ENCODE results near the gene KCNQ1. TPM values are rescaled to one million over a fixed set of nuclear protein-coding genes. Genes with fewer than 3 reads are reported as not detected.

The KCNQ1 gene
- total and polyA plus RNA-seq, 5 experiments from 2014 or later, result 8.7 to 25.1 (median 22.9) TPM

DNA sequence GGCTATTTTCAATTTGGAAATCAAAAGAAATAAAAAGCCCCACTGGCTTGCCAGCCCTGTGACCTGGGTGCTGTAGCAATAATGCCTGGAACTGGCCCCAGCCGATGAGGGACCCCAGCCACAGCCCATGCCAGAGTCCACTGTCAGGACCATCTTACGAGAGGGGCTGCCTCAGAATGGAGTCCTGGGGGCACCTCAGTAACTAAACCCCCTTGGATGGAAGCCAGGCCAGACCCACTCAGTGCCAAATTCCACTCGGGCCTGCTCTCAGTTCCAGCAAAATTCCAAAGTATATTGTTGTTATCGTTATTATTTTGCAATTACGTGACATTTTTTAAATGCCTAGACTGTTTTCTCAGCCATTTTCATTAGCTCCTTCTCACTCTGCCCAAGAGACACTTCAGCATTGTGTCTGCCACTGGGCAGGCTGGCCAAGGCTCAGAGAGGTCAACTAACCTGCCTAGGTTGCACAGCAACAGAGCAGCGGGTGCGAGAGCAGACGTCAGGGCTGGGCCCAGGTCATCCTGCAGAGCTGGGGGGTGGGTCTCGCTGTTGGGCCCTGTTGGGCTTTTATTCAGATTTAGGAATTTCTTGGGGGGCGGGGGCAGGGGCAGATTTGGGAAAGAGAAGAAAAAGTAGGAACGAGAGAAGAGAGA is 421.2 kb downstream of the KCNQ1 start:
- Mint-ChIP-seq H3K36me3 (no peaks in the 10 kb centered on the region), H3K27ac (peak overlapping the region in 1 of 10 donors; percentile 40), H3K4me3 (no peak overlapping the region), H3K9me3 (peaks cover 0 to 7% (median 0%) of the 10 kb centered on the region in 9 donors), H3K27me3 (peaks cover 22 to 77% (median 42%) of the 10 kb centered on the region in 5 donors), H3K4me1 (peaks cover 0 to 19% (median 13%) of the 10 kb centered on the region in 4 donors)
- POLR2A ChIA-PET, result no interaction called here
- DNase-seq (no peak), ATAC-seq (no peak)

DNA sequence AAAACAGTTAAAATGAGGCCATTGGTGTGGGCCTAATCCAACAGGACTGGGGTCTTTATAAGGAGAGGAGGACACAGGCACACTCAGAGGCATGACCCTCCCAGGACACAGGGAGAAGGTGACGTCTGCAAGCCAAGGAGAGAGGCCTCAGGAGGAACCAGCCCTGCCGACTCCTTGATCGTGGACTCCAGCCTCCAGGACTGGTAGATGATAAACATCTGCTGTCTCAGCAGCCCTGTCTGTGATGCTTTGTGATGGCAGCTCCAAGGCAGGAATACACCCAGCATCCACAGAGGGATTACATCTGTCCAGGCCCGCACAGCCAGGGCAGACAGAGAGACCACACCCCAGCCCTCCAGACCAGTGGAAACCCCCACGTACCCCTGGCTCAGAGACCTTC is 422.3 kb downstream of the KCNQ1 start:
- Mint-ChIP-seq H3K27ac (peak overlapping the region in 1 of 10 donors; percentile 34), H3K4me1 (peaks cover 7 to 29% (median 17%) of the 10 kb centered on the region in 4 donors), H3K4me3 (no peak overlapping the region), H3K36me3 (no peaks in the 10 kb centered on the region), H3K27me3 (peaks cover 22 to 77% (median 43%) of the 10 kb centered on the region in 5 donors), H3K9me3 (peaks cover 0 to 7% (median 0%) of the 10 kb centered on the region in 9 donors)
- ATAC-seq (no peak), DNase-seq (no peak)
- POLR2A ChIA-PET, result no interaction called here

DNA sequence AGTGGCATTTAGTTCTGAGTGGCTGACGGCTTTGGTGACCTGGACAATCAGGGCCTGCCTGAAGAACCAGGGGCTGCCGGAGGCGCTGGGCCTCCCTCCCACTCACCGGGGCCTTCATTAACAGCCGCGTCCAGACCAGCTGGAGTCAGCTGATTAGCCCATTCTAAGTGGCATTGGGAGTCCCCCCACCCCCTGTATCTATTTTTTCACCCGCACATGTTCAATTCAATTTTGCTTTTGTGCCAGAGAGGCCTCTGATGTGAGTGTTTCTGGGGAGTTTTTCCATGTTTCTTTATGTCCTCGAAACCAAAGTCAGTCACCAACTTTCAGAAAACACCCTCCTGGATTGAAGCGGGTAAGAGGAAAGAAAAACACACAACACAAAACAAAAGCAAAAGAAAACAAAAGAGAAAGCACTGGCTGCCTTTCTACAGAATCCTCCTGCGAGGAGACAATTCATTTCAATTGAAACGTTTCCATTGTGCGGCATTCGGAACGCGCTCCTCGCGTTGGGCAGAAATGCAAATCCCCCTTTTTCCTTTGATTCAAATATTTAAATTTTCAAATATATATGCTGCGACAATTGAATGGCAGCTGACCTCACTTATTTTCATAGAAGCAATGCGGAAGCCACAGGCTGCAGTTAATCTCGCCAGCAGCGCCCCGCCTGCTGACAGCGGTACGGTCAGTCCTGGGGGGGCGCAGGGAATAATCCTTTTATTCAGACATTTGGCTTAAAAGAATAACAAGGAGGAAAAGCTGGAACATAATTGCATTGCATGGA is 423.1 kb downstream of the KCNQ1 start:
- peaks cover 22 to 77% (median 43%) of the 10 kb centered on the region in 5 donors for H3K27me3 Mint-ChIP-seq
- ATAC-seq, result no peak
- no peaks in the 10 kb centered on the region for H3K36me3 Mint-ChIP-seq
- H3K9me3 Mint-ChIP-seq, result peaks cover 0 to 7% (median 0%) of the 10 kb centered on the region in 9 donors
- POLR2A ChIA-PET, result no interaction called here
- no peak overlapping the region for H3K27ac Mint-ChIP-seq
- DNase-seq, result no peak
- H3K4me1 Mint-ChIP-seq, result peaks cover 7 to 29% (median 17%) of the 10 kb centered on the region in 4 donors
- H3K4me3 Mint-ChIP-seq, result peak overlapping the region in 3 of 10 donors; percentile 23 to 58 (median 33)

DNA sequence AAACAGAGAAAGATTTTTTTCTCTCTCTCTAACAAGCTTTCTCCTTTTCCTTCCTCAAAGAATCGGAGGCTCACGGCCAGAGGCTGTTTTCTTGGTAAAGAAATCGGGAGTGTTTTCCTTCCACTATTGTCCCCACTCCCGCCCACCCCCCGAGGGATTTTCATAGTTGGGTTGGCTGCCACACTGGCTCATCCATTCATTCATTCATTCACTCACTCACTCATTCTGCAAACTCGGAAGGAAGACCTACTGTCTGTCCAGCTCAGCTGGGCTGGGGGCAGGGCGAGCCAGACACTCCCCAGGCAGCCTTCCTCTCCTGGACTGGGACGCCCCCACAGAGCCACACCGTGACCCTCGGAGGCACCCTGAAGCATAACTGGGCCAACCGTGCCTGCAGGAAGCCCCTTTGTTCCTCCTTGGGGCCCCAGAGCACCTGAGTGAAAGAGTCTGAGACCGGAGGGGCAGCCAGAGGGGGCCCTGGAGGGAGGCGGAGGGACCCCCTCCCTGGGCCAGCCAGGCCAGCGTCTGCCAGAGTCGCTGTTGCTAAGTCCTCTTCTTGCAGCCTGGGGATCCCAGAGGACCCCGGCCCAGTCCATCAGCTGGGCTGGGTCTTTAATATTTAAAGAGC is 423.8 kb downstream of the KCNQ1 start:
- Mint-ChIP-seq H3K27me3 (peaks cover 22 to 72% (median 40%) of the 10 kb centered on the region in 5 donors), H3K9me3 (peaks cover 0 to 7% (median 0%) of the 10 kb centered on the region in 9 donors), H3K4me1 (peaks cover 7 to 29% (median 16%) of the 10 kb centered on the region in 4 donors), H3K4me3 (peak overlapping the region in 8 of 10 donors; percentile 25 to 68 (median 42)), H3K36me3 (no peaks in the 10 kb centered on the region), H3K27ac (peak overlapping the region in 1 of 10 donors; percentile 44)
- no peak for DNase-seq
- peak in 1 of 2 donors; percentile 25 for ATAC-seq
- POLR2A ChIA-PET, result no interaction called here

DNA sequence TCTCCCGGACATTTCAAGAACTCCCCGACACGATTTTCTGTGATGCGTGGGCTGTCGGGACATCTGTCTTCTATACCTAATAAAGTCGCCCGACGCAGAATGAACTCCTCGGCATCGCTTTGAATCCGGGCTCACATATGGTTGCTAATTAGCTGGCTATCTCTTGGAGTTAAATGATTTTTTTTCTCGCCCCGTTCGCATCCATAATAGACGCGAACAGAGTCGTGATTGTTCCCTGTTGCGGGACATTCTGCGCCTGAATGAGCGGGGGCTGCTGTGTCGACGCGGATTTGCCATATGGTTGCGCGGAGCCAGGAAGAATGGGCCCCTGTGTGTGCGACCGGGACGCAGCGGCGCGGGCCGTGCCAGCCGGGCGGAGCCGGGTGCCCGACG is 424.3 kb downstream of the KCNQ1 start:
- peak overlapping the region in 4 of 10 donors; percentile 25 to 53 (median 32) for H3K4me3 Mint-ChIP-seq
- no peak overlapping the region for H3K27ac Mint-ChIP-seq
- ATAC-seq (no peak), DNase-seq (no peak)
- POLR2A ChIA-PET, result no interaction called here
- peaks cover 7 to 29% (median 16%) of the 10 kb centered on the region in 4 donors for H3K4me1 Mint-ChIP-seq
- H3K27me3 Mint-ChIP-seq, result peaks cover 20 to 67% (median 38%) of the 10 kb centered on the region in 5 donors
- H3K9me3 Mint-ChIP-seq, result peaks cover 0 to 7% (median 0%) of the 10 kb centered on the region in 9 donors
- H3K36me3 Mint-ChIP-seq, result no peaks in the 10 kb centered on the region

DNA sequence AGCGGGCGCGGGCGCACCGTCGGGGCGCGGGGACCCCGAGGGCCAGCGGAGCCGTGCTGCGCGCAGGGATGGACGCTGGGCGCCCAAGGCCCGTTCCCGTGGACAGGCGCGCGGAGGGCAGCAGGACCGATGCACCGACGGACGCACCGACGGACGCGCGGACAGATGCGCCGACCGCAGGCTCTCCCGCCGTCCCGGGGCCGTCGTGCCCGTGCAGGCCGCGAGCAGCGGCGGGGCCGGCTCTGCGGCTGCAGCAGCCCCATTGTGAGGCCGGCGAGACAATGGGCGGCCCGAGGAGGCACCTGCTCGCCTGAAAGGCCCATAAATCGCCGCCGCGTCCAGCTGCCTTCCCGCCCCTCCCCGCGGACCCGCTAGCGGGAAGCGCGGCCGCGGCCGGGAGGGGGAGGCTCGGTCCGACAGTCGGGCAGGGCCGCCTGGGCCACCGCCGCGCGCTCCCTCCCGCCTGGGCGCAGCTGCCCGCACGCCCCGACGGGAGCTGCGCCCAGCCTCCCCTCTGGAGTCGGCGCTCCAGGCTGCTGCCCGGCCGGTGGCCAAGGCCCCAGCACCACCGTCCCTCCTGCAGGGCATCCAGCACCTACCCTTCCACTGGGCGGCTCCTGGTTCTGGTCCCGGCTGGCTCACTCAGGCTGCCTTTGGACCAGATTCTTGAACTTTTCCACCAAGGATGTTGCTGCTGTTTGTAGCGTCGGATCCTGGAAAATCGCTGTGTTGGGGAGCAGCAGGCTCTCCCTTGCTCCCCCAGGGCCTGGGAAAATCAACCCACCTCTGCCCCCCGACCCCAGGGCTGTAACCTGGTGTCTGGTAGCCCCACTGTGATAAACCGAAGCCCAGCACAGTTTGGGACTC is 425.0 kb downstream of the KCNQ1 start:
- no peak for DNase-seq
- H3K9me3 Mint-ChIP-seq, result peaks cover 0 to 12% (median 0%) of the 10 kb centered on the region in 9 donors
- no peak overlapping the region for H3K4me3 Mint-ChIP-seq
- H3K4me1 Mint-ChIP-seq, result peaks cover 7 to 29% (median 15%) of the 10 kb centered on the region in 4 donors
- no peak for ATAC-seq
- POLR2A ChIA-PET, result no interaction called here
- H3K36me3 Mint-ChIP-seq, result peaks cover 0 to 4% (median 0%) of the 10 kb centered on the region in 3 donors
- no peak overlapping the region for H3K27ac Mint-ChIP-seq
- peaks cover 18 to 60% (median 36%) of the 10 kb centered on the region in 5 donors for H3K27me3 Mint-ChIP-seq

DNA sequence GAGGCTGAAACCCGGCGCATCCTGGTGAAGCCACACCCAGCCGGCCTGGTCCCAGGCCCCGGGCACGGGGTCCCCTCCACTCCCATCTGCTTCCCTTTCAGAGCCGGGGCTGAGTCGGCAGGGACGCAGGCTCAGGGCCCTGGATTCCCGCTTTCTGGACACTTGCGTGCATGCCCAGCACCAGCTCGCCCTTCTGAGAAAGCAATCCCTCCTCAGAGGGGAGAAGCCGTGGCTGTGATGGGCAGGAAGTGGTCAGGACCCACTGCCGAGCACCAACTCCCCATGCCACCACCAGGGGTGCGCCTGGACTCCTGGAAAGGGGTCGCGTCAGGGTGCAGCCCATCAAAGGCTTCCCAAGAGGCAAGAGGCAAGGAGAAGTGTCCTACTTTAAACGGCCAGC is 425.7 kb downstream of the KCNQ1 start:
- peaks cover 0 to 11% (median 0%) of the 10 kb centered on the region in 3 donors for H3K36me3 Mint-ChIP-seq
- H3K27me3 Mint-ChIP-seq, result peaks cover 17 to 54% (median 35%) of the 10 kb centered on the region in 5 donors
- no peak for ATAC-seq
- H3K4me1 Mint-ChIP-seq, result peaks cover 7 to 29% (median 15%) of the 10 kb centered on the region in 4 donors
- H3K4me3 Mint-ChIP-seq, result peak overlapping the region in 1 of 10 donors; percentile 22
- peaks cover 0 to 16% (median under 1%) of the 10 kb centered on the region in 9 donors for H3K9me3 Mint-ChIP-seq
- no peak for DNase-seq
- no peak overlapping the region for H3K27ac Mint-ChIP-seq
- POLR2A ChIA-PET, result no interaction called here

DNA sequence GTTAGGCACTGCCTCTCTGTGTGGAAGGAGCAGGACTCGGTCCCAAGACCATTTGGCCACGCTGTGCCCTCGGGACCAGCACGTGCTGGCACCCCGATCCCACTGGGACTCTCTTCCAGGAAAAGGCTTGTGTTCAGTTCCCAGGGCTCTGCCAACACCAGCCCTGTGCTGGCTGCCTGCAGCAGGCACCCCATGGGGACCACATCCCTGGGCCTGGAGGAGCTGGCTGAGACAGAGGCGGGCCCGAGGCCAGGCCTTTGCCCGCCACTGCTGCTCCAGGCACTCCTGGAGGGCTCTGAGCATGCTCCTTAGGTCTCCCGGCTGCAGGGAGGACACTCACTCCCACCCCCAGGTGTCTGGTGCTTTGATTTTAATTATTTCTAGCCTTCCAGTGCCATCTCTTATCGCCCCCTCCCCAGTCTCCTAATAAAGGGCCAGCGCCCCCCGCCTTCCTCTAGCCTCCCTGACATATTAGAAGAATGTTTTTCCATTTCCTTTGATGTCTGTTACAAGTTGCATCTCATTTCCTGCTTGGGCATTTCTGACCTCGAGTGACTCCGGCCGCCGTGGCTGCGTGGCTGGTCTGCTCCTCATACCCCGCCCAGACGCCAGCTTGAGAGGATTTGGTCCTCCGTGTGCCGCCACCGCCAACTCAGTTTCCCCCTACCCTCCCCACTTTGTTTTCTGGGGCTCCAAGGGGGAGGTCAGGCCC is 426.3 kb downstream of the KCNQ1 start:
- ATAC-seq (no peak), DNase-seq (no peak)
- peak overlapping the region in 1 of 10 donors; percentile 46 for H3K27ac Mint-ChIP-seq
- H3K4me1 Mint-ChIP-seq, result peaks cover 7 to 29% (median 15%) of the 10 kb centered on the region in 4 donors
- peak overlapping the region in 2 of 10 donors; percentile 0 to 30 for H3K4me3 Mint-ChIP-seq
- peaks cover 0 to 16% (median 0%) of the 10 kb centered on the region in 3 donors for H3K36me3 Mint-ChIP-seq
- H3K9me3 Mint-ChIP-seq, result peaks cover 0 to 21% (median 1%) of the 10 kb centered on the region in 9 donors
- H3K27me3 Mint-ChIP-seq, result peaks cover 17 to 52% (median 35%) of the 10 kb centered on the region in 5 donors
- POLR2A ChIA-PET, result no interaction called here

DNA sequence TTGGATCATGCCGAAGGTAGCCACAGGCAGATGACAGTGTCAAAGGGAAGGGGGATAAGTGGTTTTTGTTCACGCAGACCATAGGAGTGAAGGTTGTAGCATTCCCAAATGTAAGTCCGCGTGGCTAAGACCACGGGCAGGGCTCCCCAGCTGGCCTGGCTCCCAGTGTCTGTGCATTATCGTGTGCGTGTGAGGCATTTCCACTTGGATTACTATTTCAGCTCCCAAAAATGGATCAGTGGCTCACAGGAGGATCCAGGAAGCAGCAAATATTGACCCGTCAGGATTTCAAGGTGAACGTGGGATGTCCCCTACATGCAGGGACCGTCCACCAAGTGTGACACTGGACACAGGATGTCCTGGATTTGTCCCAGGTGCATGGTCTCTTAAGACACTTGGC is 430.2 kb downstream of the KCNQ1 start:
- POLR2A ChIA-PET, result no interaction called here
- H3K27ac Mint-ChIP-seq, result no peak overlapping the region
- DNase-seq (no peak), ATAC-seq (no peak)
- peaks cover 0 to 20% (median 2%) of the 10 kb centered on the region in 3 donors for H3K36me3 Mint-ChIP-seq
- H3K27me3 Mint-ChIP-seq, result peaks cover 0 to 22% (median 20%) of the 10 kb centered on the region in 5 donors
- H3K4me3 Mint-ChIP-seq, result no peak overlapping the region
- H3K9me3 Mint-ChIP-seq, result peaks cover 0 to 14% (median 4%) of the 10 kb centered on the region in 9 donors
- peaks cover 4 to 19% (median 7%) of the 10 kb centered on the region in 4 donors for H3K4me1 Mint-ChIP-seq

DNA sequence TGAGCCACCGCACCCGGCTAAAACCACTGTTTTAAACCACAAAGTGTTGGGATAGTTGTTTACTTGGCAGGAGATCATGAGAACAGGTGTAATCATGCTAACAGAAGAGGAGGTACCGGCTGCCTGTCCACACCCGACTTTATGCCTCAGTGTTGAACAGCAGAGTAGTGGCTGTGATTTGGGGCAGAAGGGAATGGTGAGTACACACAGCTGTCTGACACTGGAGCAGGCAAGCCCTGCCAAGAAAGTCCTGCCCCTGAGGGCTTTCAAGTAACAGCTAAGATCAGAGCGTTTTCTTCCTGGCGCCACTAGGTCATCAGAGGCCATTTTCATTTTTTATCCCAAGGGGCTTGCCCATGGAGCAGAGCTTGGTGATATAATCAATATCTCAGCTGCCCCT is 432.7 kb downstream of the KCNQ1 start:
- DNase-seq (no peak), ATAC-seq (no peak)
- no peak overlapping the region for H3K4me3 Mint-ChIP-seq
- peaks cover 0 to 4% (median 3%) of the 10 kb centered on the region in 5 donors for H3K27me3 Mint-ChIP-seq
- POLR2A ChIA-PET, result no interaction called here
- H3K4me1 Mint-ChIP-seq, result peaks cover 0 to under 1% (median 0%) of the 10 kb centered on the region in 4 donors
- no peak overlapping the region for H3K27ac Mint-ChIP-seq
- peaks cover 0 to 14% (median 4%) of the 10 kb centered on the region in 9 donors for H3K9me3 Mint-ChIP-seq
- H3K36me3 Mint-ChIP-seq, result peaks cover 0 to 20% (median 2%) of the 10 kb centered on the region in 3 donors

DNA sequence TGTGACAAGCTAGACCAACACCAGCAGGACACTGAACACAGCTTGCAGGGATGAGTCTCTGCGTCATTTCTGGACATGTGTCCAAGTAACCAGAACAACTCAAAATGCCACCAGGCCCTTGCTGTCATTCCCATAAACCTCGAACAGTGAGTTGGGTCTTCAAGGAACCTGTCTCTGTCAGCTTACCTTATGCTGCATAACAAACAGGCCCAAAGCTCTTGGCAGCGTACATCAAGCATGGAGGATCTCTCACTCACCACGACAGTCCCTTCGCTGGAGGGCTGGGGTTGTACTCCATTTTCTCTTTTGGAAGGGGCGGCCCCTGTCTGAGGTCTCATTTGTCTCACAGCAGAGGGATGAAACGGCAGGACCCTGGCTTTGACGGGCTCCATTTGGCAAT is 434.0 kb downstream of the KCNQ1 start:
- peaks cover 0 to 20% (median 2%) of the 10 kb centered on the region in 3 donors for H3K36me3 Mint-ChIP-seq
- no peak for ATAC-seq
- peaks cover 0 to 14% (median 4%) of the 10 kb centered on the region in 9 donors for H3K9me3 Mint-ChIP-seq
- H3K4me3 Mint-ChIP-seq, result no peak overlapping the region
- peaks cover 0 to 10% (median 4%) of the 10 kb centered on the region in 4 donors for H3K4me1 Mint-ChIP-seq
- no peak for DNase-seq
- peaks cover 0 to 4% (median 4%) of the 10 kb centered on the region in 5 donors for H3K27me3 Mint-ChIP-seq
- H3K27ac Mint-ChIP-seq, result no peak overlapping the region
- POLR2A ChIA-PET, result interaction anchor here (0.6 kb wide), 1 partner anchor 561 kb away, joined by 4 read pairs; no protein-coding TSS in a partner anchor

All from naive thymus-derived CD8-positive, alpha-beta T cell (primary cell).